HG03460 (cell line): ENCODE data around the gene CDH1.

Source experiments
- ATAC-seq: cut with Tn5 transposase; IDR thresholded peaks from one replicate; pipeline ENCODE4 v1.9.1; 2021; ENCODE audit not compliant: unreplicated experiment

Gene CDH1

GRCh38 chr16:68843482-68844210 lies 106.6 kb downstream of the CDH1 start, which contains the start of gene TANGO6:
TSS of gene TANGO6 (plus strand) at chr16:68843531. CDS start at chr16:68843618, 87 bp downstream.
- peak; percentile 73 for ATAC-seq

GRCh38 chr16:68844211-68844564 lies 107.1 kb downstream of the CDH1 start:
- ATAC-seq, result no peak

GRCh38 chr16:68848786-68849185 lies 111.7 kb downstream of the CDH1 start:
- ATAC-seq, result no peak

- ATAC-seq, result no peak
These were observed 113.4 kb downstream of the CDH1 start for GRCh38 chr16:68850481-68850880.

- ATAC-seq, result no peak
These were observed 114.5 kb downstream of the CDH1 start for GRCh38 chr16:68851601-68852000.

GRCh38 chr16:68857479-68857878 lies 120.4 kb downstream of the CDH1 start:
- ATAC-seq, result no peak

GRCh38 chr16:68859828-68860227 lies 122.7 kb downstream of the CDH1 start:
- no peak for ATAC-seq

- ATAC-seq, result no peak
These were observed 124.1 kb downstream of the CDH1 start for GRCh38 chr16:68860978-68861892.

- no peak for ATAC-seq
These were observed 129.8 kb downstream of the CDH1 start for GRCh38 chr16:68866933-68867332.

GRCh38 chr16:68869492-68870088 lies 132.5 kb downstream of the CDH1 start:
- no peak for ATAC-seq

- ATAC-seq, result no peak
These were observed 136.8 kb downstream of the CDH1 start for GRCh38 chr16:68873635-68874471.

GRCh38 chr16:68875871-68876270 lies 138.8 kb downstream of the CDH1 start:
- no peak for ATAC-seq

GRCh38 chr16:68883685-68884084 lies 146.6 kb downstream of the CDH1 start:
- no peak for ATAC-seq

- ATAC-seq, result no peak
These were observed 147.3 kb downstream of the CDH1 start for GRCh38 chr16:68884401-68884800.
